Fibroblast of lung (primary cell): Measurements from ENCODE around the gene MCTP1. TPM values are rescaled to one million over a fixed set of nuclear protein-coding genes. Genes with fewer than 3 reads are reported as not detected.

ENCODE experiments used
- DNase-seq, 2 donors: peaks; one replicate each; pipeline versions ENCODE4 v3.0.0 to v3.0.0-alpha.2; 2010; ENCODE audit warnings: low read depth in 2 of 2
- H2AFZ ChIP-seq: 2 replicates; pipeline ENCODE4 v1.5.1; 2012; ENCODE audit warnings: low read length, control low read depth, inconsistent platforms
- H3K27ac ChIP-seq: 2 replicates; pipeline ENCODE4 v1.5.1; 2011; ENCODE audit warnings: low read length, control low read depth; ENCODE audit not compliant: insufficient read depth
- H3K27me3 ChIP-seq: 2 replicates; pipeline ENCODE4 v1.5.1; 2011; ENCODE audit warnings: mild to moderate bottlenecking, low read length; ENCODE audit not compliant: control insufficient read depth, insufficient read depth
- H3K36me3 ChIP-seq: 2 replicates; pipeline ENCODE4 v1.5.1; 2011; ENCODE audit warnings: low read length; ENCODE audit not compliant: control insufficient read depth, insufficient read depth
- H3K4me1 ChIP-seq: 2 replicates; pipeline ENCODE4 v1.5.1; 2011; ENCODE audit warnings: low read length; ENCODE audit not compliant: control insufficient read depth, insufficient read depth; ENCODE audit errors: extremely low read depth
- H3K4me2 ChIP-seq: 2 replicates; pipeline ENCODE4 v1.5.1; 2011; ENCODE audit warnings: low read length, control low read depth; ENCODE audit not compliant: insufficient read depth; ENCODE audit errors: extremely low read depth
- H3K4me3 ChIP-seq, 4 experiments: fragments of 200-600 bp in 1 of 4; sonication (generic) in 1 of 4; replicated peaks in 1 of 4; 2 replicates each; pipeline ENCODE4 v1.5.1; 2011 to 2016; ENCODE audit warnings: low read length in 4 of 4, low read depth in 3 of 4, mild to moderate bottlenecking in 3 of 4, control low read depth in 2 of 4, inconsistent platforms in 1 of 4, mixed read lengths in 1 of 4; ENCODE audit not compliant: insufficient read depth in 1 of 4; ENCODE audit errors: control extremely low read depth in 1 of 4
- H3K79me2 ChIP-seq: 2 replicates; pipeline ENCODE4 v1.5.1; 2012; ENCODE audit warnings: mild to moderate bottlenecking, low read length, inconsistent platforms; ENCODE audit not compliant: control insufficient read depth, insufficient read depth
- H3K9ac ChIP-seq: 2 replicates; pipeline ENCODE4 v1.5.1; 2011; ENCODE audit warnings: mild to moderate bottlenecking, low read length, control low read depth; ENCODE audit not compliant: insufficient read depth
- H3K9me3 ChIP-seq: 2 replicates; pipeline ENCODE4 v1.5.1; 2012; ENCODE audit warnings: low read depth, low read length; ENCODE audit not compliant: control insufficient read depth, insufficient read depth
- H4K20me1 ChIP-seq: 2 replicates; pipeline ENCODE4 v1.5.1; 2011; ENCODE audit warnings: low read length; ENCODE audit not compliant: control insufficient read depth, insufficient read depth; ENCODE audit errors: extremely low read depth
- CTCF ChIP-seq, 2 donors: IDR thresholded peaks in 1 of 2; conservative IDR thresholded peaks in 1 of 2; 1 replicate in 1 of 2; 2 replicates in 1 of 2; pipeline ENCODE4 v1.5.1; 2011 to 2012; ENCODE audit warnings: low read length in 2 of 2, control low read depth in 1 of 2, inconsistent platforms in 1 of 2, low read depth in 1 of 2, mild to moderate bottlenecking in 1 of 2
- EZH2 ChIP-seq: IDR thresholded peaks from 2 replicates; pipeline ENCODE4 v1.5.1; 2012; ENCODE audit warnings: low read length, control low read depth, mild to moderate bottlenecking; ENCODE audit errors: missing control alignments
- polyA plus RNA-seq, 2 donors: library from polyadenylated mRNA; depleted of rRNA in 1 of 2; stranded (reverse) in 1 of 2; unstranded in 1 of 2; fragments of >200 nt; gene quantifications; 2 replicates each; pipeline ENCODE4 v1.2.1, GENCODE V29; 2011 to 2012; ENCODE audit warnings: missing spikeins in 1 of 2
- total RNA-seq: library from RNA; depleted of rRNA; stranded (reverse); fragments of >200 nt; gene quantifications from 2 replicates; pipeline ENCODE4 v1.2.1, GENCODE V29; 2014

MCTP1 gene
- total and polyA plus RNA-seq, 2 donors (not counting 1 experiment from before 2014, with no cell fraction given): 0.78 to 7.9 TPM

GRCh38 chr5:95029569-95030366, 255.1 kb downstream of the MCTP1 start:
- Histone ChIP-seq H3K4me3 (no peak overlapping the region), H3K36me3 (no peaks in the 10 kb centered on the region), H3K79me2 (no peaks in the 10 kb centered on the region), H4K20me1 (no peaks in the 10 kb centered on the region), H3K4me1 (no peaks in the 10 kb centered on the region), H3K9ac (no peak overlapping the region), H3K27me3 (no peaks in the 10 kb centered on the region), H3K4me2 (no peak overlapping the region), H3K9me3 (no peaks in the 10 kb centered on the region), H2AFZ (no peak overlapping the region), H3K27ac (no peak overlapping the region)
- no peak for DNase-seq
- no peak for TF ChIP-seq EZH2
- TF ChIP-seq CTCF (conservative IDR thresholded peaks at IDR 0.05 in 1 of 2, IDR thresholded peaks at IDR 0.05 in 1 of 2; ENCODE audit: low read depth in 1 of 2, low read length in 2 of 2): no peak

- H2AFZ ChIP-seq: no peak overlapping the region
- H3K27me3 ChIP-seq: no peaks in the 10 kb centered on the region
- H3K4me1 ChIP-seq: no peaks in the 10 kb centered on the region
These were observed 257.1 kb downstream of the MCTP1 start for GRCh38 chr5:95027775-95028174.

More at GRCh38 chr5:95027775-95028174, 257.1 kb downstream of the MCTP1 start:
- Histone ChIP-seq H3K27ac (no peak overlapping the region), H3K9me3 (no peaks in the 10 kb centered on the region), H3K79me2 (no peaks in the 10 kb centered on the region), H4K20me1 (no peaks in the 10 kb centered on the region), H3K36me3 (no peaks in the 10 kb centered on the region), H3K4me3 (no peak overlapping the region), H3K9ac (no peak overlapping the region), H3K4me2 (no peak overlapping the region)
- no peak for DNase-seq
- no peak for TF ChIP-seq CTCF (conservative IDR thresholded peaks at IDR 0.05 in 1 of 2, IDR thresholded peaks at IDR 0.05 in 1 of 2; ENCODE audit: low read depth in 1 of 2, low read length in 2 of 2)
- TF ChIP-seq EZH2: no peak
